Liver (tissue), 9 donors: Measurements from ENCODE around the gene SOX8. TPM values are rescaled to one million over a fixed set of nuclear protein-coding genes. Genes with fewer than 3 reads are reported as not detected.

Experiments
- DNase-seq: peaks from one replicate; pipeline ENCODE4 v3.0.0-alpha.2; 2017; ENCODE audit warnings: low spot score
- H3K27ac ChIP-seq, 2 donors: one replicate each; pipeline ENCODE4 v1.7.0; 2013; ENCODE audit warnings: inconsistent platforms in 2 of 2, low read length in 2 of 2, control low read depth in 1 of 2, low read depth in 1 of 2, mild to moderate bottlenecking in 1 of 2
- H3K27me3 ChIP-seq, 4 donors: one replicate each; pipeline versions ENCODE4 v1.6.1 to v1.7.0; 2013; ENCODE audit warnings: low read length in 3 of 4, inconsistent platforms in 1 of 4, mild to moderate bottlenecking in 1 of 4, moderate library complexity in 1 of 4; ENCODE audit not compliant: control insufficient read depth in 4 of 4, insufficient read depth in 4 of 4
- H3K36me3 ChIP-seq, 4 donors: one replicate each; pipeline versions ENCODE4 v1.6.1 to v1.7.0; 2013; ENCODE audit warnings: low read length in 3 of 4, mild to moderate bottlenecking in 3 of 4, low read depth in 1 of 4, moderate library complexity in 1 of 4; ENCODE audit not compliant: control insufficient read depth in 4 of 4, insufficient read depth in 3 of 4
- H3K4me1 ChIP-seq, 4 donors: one replicate each; pipeline versions ENCODE4 v1.6.1 to v1.7.0; 2013; ENCODE audit warnings: low read length in 3 of 4, mild to moderate bottlenecking in 3 of 4, moderate library complexity in 1 of 4; ENCODE audit not compliant: control insufficient read depth in 4 of 4, insufficient read depth in 4 of 4
- H3K4me3 ChIP-seq, 3 donors: one replicate each; pipeline versions ENCODE4 v1.6.1 to v1.7.0; 2013; ENCODE audit warnings: low read length in 3 of 3, control low read depth in 1 of 3, low read depth in 1 of 3, mild to moderate bottlenecking in 1 of 3
- H3K9ac ChIP-seq, 2 donors: one replicate each; pipeline ENCODE4 v1.7.0; 2013; ENCODE audit warnings: low read length in 2 of 2, mild to moderate bottlenecking in 2 of 2, moderate library complexity in 2 of 2, control low read depth in 1 of 2, low read depth in 1 of 2
- H3K9me3 ChIP-seq, 4 donors: one replicate each; pipeline versions ENCODE4 v1.6.1 to v1.7.0; 2013; ENCODE audit warnings: low read length in 3 of 4; ENCODE audit not compliant: control insufficient read depth in 4 of 4
- ATF3 ChIP-seq: IDR thresholded peaks from 2 replicates; pipeline ENCODE4 v1.6.1; 2016; ENCODE audit warnings: antibody characterized with exemption
- CTCF ChIP-seq: fragments of 150-350 bp; IDR thresholded peaks from 2 replicates; pipeline ENCODE4 v1.5.1; 2017; ENCODE audit warnings: improper control_type of control experiment, low read depth, low read length; ENCODE audit not compliant: missing input control
- EGR1 ChIP-seq, 2 donors: IDR thresholded peaks; 2 replicates each; pipeline ENCODE4 v1.6.1; 2016 to 2018; ENCODE audit warnings: antibody characterized with exemption in 2 of 2, low read depth in 2 of 2
- FOXA1 ChIP-seq: IDR thresholded peaks from 2 replicates; pipeline ENCODE4 v1.6.1; 2016; ENCODE audit warnings: antibody characterized with exemption
- FOXA2 ChIP-seq: IDR thresholded peaks from 2 replicates; pipeline ENCODE4 v1.6.1; 2016; ENCODE audit warnings: antibody characterized with exemption
- GABPA ChIP-seq, 2 donors: IDR thresholded peaks in 1 of 2; conservative IDR thresholded peaks in 1 of 2; 2 replicates each; pipeline ENCODE4 v1.6.1; 2016; ENCODE audit warnings: antibody characterized with exemption in 2 of 2, mild to moderate bottlenecking in 1 of 2, moderate library complexity in 1 of 2
- HNF4A ChIP-seq, 2 donors: conservative IDR thresholded peaks; 2 replicates each; pipeline ENCODE4 v1.6.1; 2016; ENCODE audit warnings: antibody characterized with exemption in 2 of 2, mild to moderate bottlenecking in 2 of 2
- HNF4G ChIP-seq: IDR thresholded peaks from 2 replicates; pipeline ENCODE4 v1.6.1; 2016; ENCODE audit warnings: antibody characterized with exemption
- JUND ChIP-seq, 2 donors: IDR thresholded peaks; 2 replicates each; pipeline ENCODE4 v1.6.1; 2016; ENCODE audit warnings: antibody characterized with exemption in 2 of 2
- MAX ChIP-seq: IDR thresholded peaks from 2 replicates; pipeline ENCODE4 v1.6.1; 2016; ENCODE audit warnings: antibody characterized with exemption
- NR2F2 ChIP-seq: IDR thresholded peaks from 2 replicates; pipeline ENCODE4 v1.6.1; 2016; ENCODE audit warnings: antibody characterized with exemption
- RAD21 ChIP-seq, 2 donors: IDR thresholded peaks; 2 replicates each; pipeline ENCODE4 v1.6.1; 2016; ENCODE audit warnings: antibody characterized with exemption in 2 of 2, mild to moderate bottlenecking in 2 of 2
- REST ChIP-seq: IDR thresholded peaks from 2 replicates; pipeline ENCODE4 v1.6.1; 2016; ENCODE audit warnings: antibody characterized with exemption, mild to moderate bottlenecking
- SP1 ChIP-seq: IDR thresholded peaks from 2 replicates; pipeline ENCODE4 v1.6.1; 2018; ENCODE audit warnings: antibody characterized with exemption, mild to moderate bottlenecking
- YY1 ChIP-seq: IDR thresholded peaks from 2 replicates; pipeline ENCODE4 v1.6.1; 2016; ENCODE audit warnings: antibody characterized with exemption, mild to moderate bottlenecking
- ZBTB33 ChIP-seq: IDR thresholded peaks from 2 replicates; pipeline ENCODE4 v1.6.1; 2016; ENCODE audit warnings: antibody characterized with exemption
- WGBS: extraction: QIAGEN DNeasy Blood & Tissue Kit; methylation state at CpG from one replicate; pipeline ENCODE4 v1.1.7; 2013; 5-methylcytosine and 5-hydroxymethylcytosine counted together
- polyA plus RNA-seq, 2 donors: library from polyadenylated mRNA; stranded (reverse) in 1 of 2; unstranded in 1 of 2; fragments of 200-250 nt in 1 of 2; fragments of >200 nt in 1 of 2; fragmentation: Nextera tagmentation in 1 of 2; extraction: Ambion mirVana in 1 of 2; gene quantifications; one replicate each; pipeline versions ENCODE4 v1.2.1 to v1.2.3, GENCODE V29; 2013 to 2015
- total RNA-seq, 2 donors: library from RNA; depleted of rRNA; stranded (reverse); fragments of >200 nt; gene quantifications; one replicate each; pipeline ENCODE4 v1.2.3, GENCODE V29; 2014
- donor health status: healthy.
- donor health status: healthy.
- donor health status: healthy.
- donor health status: healthy.
- donor health status: healthy.

The SOX8 gene
- total and polyA plus RNA-seq, 4 donors, result 0.05 to 0.33 (median 0.17) TPM; not detected in 1

- Histone ChIP-seq H3K27me3 (peaks cover 0 to 2% (median 0%) of the 10 kb centered on the region in 4 donors), H3K27ac (no peak overlapping the region), H3K36me3 (no peaks in the 10 kb centered on the region), H3K4me1 (peaks cover 0 to 10% (median 3%) of the 10 kb centered on the region in 4 donors), H3K4me3 (no peak overlapping the region), H3K9ac (no peak overlapping the region), H3K9me3 (no peaks in the 10 kb centered on the region)
- TF ChIP-seq NR2F2, result no peak
- no peak for DNase-seq
- WGBS, result 92% methylated on average over 12 of the region's 12 CpGs
These were observed 6.3 kb upstream of the SOX8 start for GRCh38 chr16:975291-975690.

- H3K9ac ChIP-seq, result no peak overlapping the region
- H3K27me3 ChIP-seq, result peaks cover 0 to 2% (median 0%) of the 10 kb centered on the region in 4 donors
- TF ChIP-seq JUND (IDR thresholded peaks at IDR 0.05) (no peak), NR2F2 (no peak), ATF3 (no peak), FOXA2 (no peak), HNF4G (no peak), REST (no peak), CTCF (no peak), EGR1 (IDR thresholded peaks at IDR 0.05; ENCODE audit: low read depth in 2 of 2) (no peak), FOXA1 (no peak), YY1 (no peak), SP1 (no peak), MAX (no peak), HNF4A (conservative IDR thresholded peaks at IDR 0.05) (no peak), ZBTB33 (no peak), RAD21 (IDR thresholded peaks at IDR 0.05) (no peak), GABPA (IDR thresholded peaks at IDR 0.05 in 1 of 2, conservative IDR thresholded peaks at IDR 0.05 in 1 of 2) (no peak)
- no peak for DNase-seq
- WGBS, result 81% methylated on average over 24 of the region's 24 CpGs
- no peak overlapping the region for H3K4me3 ChIP-seq
- no peak overlapping the region for H3K27ac ChIP-seq
- H3K4me1 ChIP-seq, result peaks cover 3 to 15% (median 7%) of the 10 kb centered on the region in 4 donors
- H3K9me3 ChIP-seq, result no peaks in the 10 kb centered on the region
- H3K36me3 ChIP-seq, result no peaks in the 10 kb centered on the region
These were observed 5.1 kb upstream of the SOX8 start for GRCh38 chr16:976389-976931.
